ENCODE data around the gene SYT14. TPM values are rescaled to one million over a fixed set of nuclear protein-coding genes. Genes with fewer than 3 reads are reported as not detected.
"Not testable (repeated sequence)": the region's sequence is repeated elsewhere in the genome, so short reads cannot be mapped to it uniquely, and the experiment has no call there.

SYT14 gene
- polyA plus RNA-seq, 3 donors: 0.28 to 0.49 (median 0.34) TPM

DNA sequence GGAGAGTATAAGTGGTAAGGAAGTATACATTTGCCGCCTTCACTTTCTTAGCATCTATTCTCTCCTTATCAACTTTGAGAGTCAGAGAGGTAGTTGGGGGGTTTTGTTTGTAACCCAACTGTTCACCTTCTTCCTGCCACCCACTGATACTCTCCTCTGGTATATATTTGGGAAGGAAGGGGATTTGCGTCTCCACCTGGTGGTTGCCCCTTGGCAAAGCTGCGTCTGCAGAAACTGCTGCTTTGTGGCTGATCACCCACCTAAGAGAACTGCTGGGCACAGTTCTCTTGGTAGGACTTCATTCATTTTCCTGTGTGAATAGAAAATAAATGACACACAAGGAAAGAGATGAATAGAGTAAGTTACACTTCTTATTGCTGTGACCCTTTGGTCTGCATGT lies 87.0 kb downstream of the SYT14 start:
- DNase-seq: no peak

DNA sequence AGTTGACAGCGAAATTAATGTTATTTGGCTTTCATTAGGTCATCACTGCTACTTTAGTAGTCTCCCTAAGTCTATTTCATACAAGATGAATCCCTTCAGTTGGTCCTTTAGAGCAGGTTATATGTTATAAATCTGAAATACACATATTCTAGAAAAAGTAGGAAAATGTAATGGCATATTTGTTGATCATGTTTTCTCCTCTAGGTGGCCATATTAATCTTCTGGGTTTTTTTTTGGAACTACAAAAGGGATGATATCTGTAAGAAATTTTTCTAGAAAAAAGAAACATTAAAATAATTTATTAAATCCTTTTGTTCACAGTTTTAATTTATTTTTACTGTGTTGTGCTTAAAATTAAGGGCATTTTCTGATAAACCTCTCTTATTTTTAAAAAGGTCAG lies 87.9 kb downstream of the SYT14 start:
- no peak for DNase-seq

DNA sequence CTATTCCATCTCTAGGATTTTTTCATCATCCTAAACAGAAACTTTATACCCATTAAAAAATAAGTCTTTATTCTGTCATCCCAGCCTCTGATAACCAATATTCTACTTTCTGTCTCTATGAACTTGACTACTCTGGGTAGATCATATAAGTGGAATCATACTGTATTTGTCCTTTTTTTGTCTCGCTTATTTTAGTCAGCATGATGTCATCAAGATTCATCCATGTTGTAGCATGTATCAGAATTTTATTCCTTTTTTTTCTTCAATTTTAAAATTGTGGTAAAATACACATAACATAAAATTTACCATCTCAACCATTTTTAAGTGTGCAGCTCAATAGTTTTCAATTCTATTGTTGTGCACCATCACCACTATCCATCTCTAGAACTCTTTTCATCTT lies 90.0 kb downstream of the SYT14 start:
- DNase-seq: no peak

DNA sequence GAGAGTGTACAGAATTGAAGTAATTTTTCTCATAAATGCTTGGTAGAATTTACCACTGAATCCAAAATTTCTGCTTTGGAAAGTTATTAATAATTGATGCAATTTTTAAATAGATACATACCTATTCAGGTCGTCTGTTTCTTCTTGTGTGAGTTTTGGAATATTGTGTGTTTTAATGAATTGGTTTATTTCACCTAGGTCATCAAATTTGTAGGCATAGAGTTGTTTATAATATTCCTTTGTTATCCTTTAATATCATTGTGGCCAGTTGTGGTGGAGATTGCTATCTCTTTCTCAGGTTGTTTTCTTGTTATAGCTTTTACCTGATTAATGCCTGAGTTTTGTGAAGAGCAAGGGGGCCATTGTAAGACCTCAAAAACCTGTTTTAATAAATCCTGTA lies 93.5 kb downstream of the SYT14 start:
- DNase-seq: no peak

DNA sequence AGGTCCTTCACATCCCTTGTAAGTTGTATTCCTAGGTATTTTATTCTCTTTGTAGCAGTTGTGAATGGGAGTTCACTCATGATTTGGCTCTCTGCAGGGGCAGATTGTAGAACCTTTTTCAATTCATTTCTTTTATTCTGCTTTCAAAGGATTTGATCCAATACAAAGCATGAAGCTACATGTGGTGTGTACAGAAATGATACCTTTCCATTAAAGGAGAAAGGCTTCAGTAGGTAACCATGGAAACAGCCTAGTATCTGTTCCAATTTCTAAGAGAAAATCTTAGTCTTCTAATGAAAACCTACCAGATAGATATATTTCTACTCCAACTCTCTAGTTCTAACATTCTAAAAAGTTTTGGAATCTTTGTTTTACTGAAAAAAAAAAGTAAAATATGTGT lies 105.0 kb downstream of the SYT14 start:
- no peak for DNase-seq

DNA sequence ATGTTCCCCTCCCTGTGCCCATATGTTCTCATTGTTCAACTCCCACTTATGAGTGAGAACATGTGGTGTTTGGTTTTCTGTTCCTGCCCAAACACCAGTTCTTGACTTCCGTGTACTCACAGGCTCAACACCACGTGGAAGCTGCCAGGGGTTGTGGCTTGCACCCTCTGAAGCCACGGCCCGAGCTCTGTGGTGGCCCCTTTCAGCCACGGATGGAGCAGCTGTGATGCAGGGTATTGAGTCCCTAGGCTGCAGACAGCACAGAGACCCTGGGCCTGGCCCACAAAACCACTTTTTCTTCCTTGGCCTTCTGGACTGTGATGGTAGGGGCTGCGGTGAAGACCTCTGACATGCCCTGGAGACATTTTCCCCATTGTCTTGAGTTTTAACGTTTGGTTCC lies 111.6 kb downstream of the SYT14 start:
- no peak for DNase-seq

DNA sequence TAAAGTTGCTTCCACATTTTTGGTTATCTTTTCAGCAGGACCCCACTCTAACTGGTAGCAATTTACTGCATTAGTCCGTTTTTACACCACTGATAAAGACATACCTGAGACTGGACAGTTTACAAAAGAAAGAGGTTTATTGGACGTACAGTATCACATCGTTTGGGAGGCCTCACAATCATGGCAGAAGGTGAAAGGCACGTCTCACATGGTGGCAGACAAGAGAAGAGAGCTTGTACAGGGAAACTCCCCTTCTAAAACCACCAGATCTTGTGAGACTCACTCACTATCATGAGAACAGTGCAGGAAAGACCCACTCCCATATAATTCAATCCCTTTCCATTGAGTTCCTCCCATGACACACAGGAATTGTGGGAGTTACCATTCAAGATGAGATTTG lies 112.5 kb downstream of the SYT14 start:
- DNase-seq: not testable (repeated sequence)

DNA sequence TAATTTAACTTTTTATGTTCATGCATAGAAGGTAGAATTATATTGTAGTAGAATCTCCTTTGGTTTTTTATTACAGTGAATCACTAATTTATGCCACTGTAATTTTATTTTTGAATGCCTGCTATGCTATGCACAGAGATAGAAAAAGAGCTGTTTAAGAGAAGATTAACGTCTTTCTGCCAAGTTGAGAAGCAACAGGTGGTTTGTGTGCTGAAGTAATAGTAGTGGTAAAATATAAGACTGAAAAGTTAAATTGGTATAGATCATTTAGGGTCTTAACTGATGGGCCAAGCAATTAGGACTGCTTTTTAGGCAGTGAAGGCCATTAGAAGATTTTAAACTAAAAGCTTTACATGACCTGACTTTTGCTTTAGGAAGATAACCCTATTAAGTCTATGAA lies 115.1 kb downstream of the SYT14 start:
- no peak for DNase-seq

DNA sequence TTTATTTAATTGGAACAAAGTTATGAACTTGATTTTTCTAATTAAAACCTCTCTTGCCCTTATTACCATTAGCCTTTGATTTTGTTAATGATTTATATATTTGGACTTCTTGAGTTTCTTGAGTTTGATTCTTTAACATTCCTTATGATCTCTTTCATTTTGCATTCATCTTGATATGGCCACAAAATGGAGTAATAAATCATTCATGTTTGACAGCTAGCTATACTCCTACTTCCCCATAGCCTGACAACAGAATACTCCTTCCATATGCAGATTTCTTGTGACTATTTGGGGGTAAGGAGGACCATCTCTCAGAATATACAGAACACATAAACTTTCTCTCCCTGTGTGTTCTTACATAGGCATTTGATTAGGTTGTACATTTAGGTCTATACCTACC lies 119.6 kb downstream of the SYT14 start:
- DNase-seq: no peak

DNA sequence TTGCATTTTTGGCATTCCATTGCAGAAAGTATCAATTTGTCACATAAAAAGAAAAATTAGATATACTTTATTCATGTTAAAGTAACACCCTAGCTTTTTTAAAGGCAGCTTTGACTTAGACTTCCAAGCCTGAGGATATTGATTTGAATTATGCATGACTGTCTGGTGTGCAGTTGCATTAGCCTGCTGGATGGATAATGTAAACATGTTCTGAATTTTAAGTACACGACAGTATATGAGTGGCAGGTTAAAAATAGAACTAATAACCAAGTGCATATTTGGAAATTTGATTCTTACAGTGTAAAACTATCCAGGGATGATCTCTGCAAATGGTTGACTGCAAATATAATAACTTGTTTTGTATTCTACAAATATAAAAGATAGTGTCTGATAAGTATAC lies 124.0 kb downstream of the SYT14 start:
- no peak for DNase-seq

DNA sequence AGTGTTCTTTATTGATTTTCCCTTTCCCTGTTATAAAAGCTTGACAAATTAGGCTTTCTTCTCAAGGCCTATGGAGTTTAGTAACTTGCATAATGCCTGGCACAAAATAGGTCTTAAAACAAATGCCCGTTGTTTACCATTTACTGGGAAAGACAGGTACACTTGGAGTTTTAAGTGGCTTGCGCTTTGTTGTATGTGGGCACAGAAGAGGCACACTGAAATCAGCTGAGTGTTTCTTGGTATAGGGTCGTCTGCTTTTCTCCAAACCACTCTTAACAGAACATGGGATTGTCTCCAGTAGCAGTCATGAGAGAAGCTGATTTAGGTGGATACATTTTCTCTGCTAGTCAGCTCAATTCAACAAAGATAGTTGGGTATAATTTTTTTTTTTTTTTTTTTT lies 132.5 kb downstream of the SYT14 start:
- no peak for DNase-seq

DNA sequence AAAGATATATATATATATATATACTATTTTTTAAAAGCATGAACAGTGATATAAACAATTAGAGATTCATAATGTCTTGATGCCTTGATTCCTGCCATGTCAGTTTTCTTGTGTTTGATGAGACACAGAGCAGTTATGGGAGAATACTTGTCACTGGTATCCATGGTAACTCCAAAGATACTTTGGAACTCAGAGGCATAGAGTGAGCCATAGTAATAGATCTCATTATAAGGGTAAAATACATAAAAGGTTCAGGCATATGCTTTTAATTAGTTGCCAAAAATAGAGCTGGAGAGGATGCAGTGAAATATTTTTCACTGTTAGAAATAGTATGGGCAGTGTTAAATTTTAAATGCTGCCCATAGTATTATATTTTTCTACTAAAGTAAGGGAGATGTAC lies 134.1 kb downstream of the SYT14 start:
- no peak for DNase-seq

DNA sequence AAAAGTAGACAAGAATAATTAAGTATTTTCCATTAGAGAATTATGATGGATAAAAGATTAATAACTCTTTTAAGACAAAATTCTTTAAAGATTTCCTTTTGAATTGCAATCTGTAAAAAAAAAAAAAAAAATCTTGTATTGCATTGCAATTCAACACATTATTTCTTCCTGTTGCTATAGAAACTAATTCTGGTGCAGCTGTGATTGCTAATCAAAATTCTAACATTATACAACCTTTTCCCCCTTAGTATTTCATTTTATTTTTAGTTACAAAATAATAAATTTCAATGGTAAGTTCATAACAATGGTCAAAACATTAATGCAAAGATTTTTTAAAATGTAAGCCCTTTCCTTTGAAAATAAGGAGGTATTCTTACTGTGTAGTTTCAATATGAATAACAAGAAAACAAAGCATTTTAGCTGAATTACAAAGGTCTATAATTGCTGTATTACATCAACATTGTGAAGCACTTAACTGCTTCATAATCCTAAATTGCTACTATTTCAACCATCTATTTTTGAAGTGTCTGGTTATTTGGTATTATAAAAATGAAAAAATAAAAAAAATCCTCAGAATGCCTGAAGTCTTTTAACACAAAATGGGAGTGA lies 135.0 kb downstream of the SYT14 start:
- no peak for DNase-seq

DNA sequence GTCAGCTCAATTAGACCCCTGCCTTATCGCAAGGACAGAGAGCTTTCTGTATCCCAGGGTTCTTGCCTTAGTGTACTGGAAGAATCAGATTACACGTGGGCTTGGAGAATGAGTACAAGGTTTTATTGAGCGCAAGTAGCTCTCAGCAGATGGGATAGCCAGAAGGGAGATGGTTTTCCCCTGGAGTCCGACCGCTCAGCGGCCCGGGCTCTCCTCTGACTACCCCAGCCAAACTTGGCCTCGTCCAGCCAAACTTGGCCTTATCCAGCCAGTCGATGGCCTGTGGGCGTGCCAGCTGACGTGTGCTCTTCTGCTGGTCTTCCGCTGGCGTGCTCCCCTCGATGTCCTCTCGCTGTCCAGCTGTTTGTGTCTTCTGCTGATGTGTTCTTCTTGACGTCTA lies 136.9 kb downstream of the SYT14 start:
- no peak for DNase-seq

DNA sequence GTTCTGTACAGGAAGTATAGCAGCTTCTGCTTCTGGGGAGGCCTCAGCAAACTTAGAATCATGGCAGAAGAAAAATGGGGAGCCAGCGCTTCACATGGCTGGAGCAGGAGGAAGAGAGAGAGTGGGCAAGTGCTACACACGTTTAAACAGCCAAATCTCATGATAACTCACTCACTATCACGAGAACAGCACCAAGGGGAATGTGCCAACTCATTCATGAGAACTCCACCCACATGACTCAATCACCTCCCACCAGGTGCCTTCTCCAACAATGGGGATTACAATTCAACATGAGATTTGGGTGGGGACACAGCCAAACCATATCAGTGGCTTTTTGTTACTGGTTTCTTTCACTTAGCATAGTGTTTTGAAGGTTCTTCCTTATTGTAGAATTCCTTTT lies 138.6 kb downstream of the SYT14 start:
- DNase-seq: no peak

DNA sequence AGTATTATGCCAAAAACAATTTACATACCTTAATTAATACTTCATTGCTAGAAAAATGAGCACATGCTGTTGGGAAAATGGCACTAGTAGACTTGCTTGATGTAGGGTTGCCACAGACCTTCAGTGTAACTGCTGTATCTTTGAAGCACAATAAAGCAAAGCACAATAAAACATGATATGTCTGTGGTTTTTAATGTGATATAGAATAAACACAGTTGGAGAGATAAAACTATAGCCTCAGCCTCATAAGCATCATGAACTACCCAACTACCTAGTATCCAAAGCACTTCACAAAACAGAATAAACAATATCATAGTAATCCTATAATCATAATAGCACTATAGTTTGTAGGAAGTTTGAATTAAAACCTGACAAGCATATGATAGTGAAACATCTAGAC lies 143.5 kb downstream of the SYT14 start:
- DNase-seq: no peak

DNA sequence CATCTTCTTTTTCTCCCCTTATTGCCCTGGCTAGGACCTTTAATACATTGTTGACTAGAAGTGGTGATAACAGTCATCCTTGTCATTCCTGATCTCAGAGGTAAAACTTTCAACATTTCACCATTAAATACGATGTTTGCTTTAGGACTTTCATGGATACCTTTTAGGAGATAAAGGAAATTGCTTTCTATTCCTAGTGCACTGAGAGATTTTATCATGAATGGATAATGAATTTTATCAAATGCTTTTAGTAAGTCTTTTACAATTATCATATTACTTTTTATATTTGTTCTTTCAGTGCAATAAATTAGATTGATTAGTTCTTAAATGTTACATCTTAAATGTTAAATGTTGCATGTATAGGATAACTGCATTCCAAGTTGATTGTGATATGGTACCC lies 147.3 kb downstream of the SYT14 start:
- DNase-seq: no peak

DNA sequence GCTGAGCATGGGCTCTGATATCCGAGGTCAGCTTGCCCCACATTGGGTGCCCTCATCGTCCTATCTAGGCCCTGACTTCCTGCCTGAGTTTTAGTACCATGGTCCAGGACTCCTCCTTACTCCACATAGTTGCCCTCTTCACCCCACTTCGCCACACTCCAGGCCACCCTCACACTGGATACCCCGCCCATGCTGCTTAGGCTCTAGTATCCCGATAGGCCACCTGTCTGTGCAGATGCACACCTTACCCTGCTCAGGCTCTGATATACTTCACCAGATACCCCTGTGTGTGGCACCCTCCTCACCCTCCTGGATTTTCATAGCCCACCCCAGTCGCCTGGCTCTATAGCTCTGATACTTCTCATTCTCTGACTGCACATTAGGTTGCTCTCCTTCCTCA lies 149.0 kb downstream of the SYT14 start:
- no peak for DNase-seq

DNA sequence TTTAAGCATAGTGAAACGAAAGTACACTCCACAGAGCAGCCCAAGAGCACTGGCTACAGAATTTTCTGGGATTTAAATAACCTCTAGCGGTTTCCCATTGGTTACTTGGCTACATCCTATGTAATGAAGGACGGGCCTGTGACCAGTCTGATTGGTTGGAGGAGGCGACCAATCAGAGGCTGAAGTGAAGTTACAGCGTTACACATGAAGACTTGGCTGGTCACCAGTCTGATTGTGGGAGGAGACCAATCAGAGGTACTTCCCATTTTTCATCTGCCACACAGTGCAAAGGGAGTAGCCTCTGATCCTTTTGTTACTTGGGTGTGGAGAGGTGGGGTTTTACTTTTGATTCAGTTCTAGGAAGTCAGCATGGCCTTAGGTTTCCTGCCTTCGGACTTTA lies 151.8 kb downstream of the SYT14 start:
- no peak for DNase-seq

DNA sequence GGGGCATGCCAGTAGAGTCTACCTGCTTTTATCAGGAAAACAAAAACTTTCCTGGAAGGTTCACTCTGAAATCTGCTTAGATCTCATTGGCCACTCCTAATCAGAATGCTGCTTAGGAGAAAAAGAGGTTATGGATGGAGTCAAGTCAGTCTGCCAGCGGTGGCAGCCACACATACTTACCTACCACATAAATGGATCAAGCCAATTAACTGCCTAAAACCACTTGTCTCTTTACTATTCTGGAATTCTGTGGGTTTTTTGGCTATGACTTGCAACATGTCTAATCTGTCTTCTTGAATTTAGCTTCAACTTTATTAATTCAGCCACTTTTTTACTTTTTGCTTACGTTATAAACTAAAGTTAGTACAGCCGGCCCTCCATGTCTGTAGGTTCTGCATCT lies 154.3 kb downstream of the SYT14 start:
- no peak for DNase-seq

DNA sequence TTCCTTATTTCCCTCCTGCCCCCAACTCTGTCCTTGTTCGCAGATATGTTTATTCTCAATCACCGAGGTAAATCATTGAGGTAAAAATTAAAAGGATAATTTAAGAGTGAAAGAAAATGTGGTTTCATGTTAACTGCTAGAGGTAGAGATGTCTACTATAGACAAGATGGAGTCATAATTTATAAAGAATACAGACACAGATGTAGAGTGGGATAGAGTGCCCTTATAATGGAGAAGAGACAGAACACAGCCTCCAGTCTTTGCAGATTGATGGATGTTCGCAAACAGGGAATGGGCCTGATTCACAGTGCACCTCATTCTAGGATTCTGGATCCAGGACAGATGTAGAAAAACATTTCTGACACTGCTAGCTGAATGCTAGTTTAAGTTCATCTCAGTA lies 155.4 kb downstream of the SYT14 start:
- no peak for DNase-seq

DNA sequence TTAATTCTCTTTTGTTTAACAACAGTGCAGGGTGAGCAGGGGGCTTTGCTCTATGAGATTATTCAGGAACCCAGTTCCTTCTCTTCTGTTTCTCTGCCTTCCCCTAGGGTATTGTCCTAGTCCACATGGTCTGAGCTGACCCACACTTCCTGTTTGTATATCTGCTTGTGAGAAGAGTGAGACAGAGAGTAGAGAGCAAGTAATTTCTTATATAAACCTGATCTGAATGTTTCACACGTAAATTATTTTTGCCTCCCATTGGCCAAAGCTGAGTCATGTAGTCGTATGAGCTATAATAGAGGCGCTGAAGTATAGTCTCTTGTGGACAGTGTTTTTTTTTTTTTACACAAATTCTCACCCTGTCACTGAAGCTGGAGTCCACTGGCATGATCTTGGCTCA lies 160.3 kb downstream of the SYT14 start:
- DNase-seq: no peak

DNA sequence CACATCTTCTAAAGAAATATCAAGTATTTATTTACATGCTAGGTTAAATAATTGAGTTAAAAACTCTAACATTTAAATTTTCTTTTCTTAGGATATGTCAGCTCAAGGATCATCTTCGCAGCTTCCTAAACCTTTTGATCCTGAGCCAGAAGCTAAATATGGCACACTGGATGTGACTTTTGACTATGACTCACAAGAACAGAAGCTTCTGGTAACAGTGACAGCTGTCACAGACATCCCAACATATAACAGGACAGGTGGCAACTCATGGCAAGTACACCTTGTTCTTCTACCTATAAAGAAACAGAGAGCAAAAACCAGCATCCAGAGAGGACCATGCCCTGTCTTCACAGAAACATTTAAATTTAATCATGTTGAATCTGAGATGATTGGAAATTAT lies 161.9 kb downstream of the SYT14 start:
- DNase-seq: no peak

DNA sequence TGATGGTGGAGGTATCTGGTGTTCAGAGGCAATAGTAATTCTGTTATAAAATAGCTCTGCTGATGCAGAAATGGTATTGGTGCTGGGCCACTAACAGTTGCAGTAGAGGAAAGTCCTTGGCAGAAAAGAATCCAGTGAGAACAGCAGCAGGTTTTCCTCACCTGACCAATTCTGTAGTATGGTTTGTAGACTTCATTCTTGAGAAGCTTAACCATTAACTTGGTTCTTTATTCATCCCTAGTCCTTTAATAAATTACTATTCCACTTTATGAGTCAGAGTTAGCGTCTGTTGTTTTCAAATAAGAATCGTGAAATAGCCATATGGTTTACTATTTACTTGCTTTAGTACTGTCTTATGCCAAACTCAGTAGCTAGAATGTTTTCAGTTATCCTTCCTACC lies 166.1 kb downstream of the SYT14 start:
- peak; percentile 15 for DNase-seq

DNA sequence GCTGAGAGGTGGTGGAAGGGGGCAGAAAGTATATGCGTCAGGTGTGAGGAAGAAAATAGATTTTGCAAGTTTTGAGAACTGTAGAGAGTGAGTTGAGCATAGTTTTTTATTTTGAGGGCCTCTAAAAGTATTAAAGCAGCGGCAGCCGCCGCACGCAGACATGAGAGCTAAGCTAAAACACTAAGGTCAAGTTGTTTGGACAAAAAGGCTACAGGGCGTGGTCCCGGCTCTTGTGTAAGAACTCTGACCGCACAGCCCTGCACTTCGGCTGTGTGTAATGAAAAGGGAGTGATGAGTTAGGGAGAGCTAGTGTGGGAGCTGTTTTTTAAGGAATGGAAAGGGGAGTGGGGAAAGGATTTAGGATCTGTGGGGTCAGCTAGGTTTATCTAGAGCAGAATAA lies 174.9 kb downstream of the SYT14 start:
- not testable (repeated sequence) for DNase-seq

Measured in renal pelvis (tissue), 4 donors.